HG02973 (cell line): ENCODE data around the gene SMAD7.

Experiments
- ATAC-seq: cut with Tn5 transposase; IDR thresholded peaks from one replicate; pipeline ENCODE4 v1.9.1; 2021; ENCODE audit warnings: moderate library complexity; ENCODE audit not compliant: unreplicated experiment

SMAD7 gene, protein sequence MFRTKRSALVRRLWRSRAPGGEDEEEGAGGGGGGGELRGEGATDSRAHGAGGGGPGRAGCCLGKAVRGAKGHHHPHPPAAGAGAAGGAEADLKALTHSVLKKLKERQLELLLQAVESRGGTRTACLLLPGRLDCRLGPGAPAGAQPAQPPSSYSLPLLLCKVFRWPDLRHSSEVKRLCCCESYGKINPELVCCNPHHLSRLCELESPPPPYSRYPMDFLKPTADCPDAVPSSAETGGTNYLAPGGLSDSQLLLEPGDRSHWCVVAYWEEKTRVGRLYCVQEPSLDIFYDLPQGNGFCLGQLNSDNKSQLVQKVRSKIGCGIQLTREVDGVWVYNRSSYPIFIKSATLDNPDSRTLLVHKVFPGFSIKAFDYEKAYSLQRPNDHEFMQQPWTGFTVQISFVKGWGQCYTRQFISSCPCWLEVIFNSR

DNA sequence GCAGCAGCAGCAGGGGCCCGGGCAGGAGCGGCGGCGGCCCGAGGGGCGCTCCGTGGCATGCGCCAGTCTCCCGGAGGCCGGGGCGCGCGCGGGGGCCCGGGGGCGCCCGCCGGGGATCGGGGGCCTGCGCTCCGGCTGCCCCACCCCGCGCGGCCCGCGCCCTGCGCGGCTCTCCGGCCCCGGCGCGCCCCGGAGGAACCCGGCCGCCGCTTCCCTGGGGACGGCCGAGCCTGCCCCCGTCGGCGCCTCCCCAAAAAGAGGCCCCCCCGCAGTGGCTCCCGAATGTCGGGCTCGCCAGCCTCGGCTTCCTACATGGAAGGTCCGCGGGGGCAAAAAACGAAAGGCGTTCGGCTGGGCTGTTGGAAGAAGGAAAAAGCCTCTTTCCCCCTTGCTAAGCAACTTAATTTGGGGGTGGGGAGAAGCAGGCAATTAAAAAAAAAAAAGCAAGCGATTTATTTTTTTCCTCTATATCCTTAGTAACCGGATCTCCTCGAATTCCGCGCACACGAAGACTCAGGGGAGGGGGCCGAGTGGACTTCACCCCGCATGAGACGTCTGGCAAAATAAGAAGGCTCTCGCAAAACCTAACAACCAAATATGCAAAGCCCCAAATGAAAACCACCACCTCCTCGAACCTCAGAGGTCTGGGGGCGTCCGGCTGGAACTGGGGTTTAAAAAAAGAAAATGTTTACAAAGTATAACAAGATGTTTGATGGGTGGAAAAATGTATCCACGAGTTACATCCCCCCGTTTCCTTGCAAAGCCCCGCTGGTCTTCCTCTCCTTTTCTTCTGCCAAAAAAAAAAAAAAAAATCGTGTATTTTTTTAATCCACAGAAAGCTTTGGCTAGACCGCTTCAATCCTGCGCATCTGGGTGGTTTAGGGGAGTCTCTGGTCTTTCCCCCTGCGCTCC, at the start of gene SMAD7:
Gene SMAD7 (minus strand): TSS at position 430 of the 912 bp plus-strand sequence. CDS start 541 bp downstream, outside the sequence.
- no peak for ATAC-seq

DNA sequence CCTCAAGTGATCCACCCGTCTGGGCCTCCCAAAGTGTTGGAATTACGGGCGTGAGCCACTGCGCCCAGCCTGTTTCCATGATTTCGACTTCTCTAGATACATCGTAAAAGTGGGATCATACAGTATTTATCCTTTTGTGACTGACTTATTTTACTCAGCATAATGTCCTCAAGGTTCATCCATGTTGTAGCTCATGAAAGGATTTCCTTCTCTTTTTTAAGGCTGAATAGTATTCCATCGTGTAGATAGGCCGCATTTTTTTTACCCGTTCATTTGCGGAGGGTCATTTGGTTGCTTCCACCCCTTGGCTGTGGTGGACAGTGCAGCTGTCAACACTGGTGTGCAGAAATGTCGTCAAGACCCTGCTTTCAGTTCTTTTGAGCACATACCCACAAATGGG, 48.8 kb upstream of the SMAD7 start:
- no peak for ATAC-seq

DNA sequence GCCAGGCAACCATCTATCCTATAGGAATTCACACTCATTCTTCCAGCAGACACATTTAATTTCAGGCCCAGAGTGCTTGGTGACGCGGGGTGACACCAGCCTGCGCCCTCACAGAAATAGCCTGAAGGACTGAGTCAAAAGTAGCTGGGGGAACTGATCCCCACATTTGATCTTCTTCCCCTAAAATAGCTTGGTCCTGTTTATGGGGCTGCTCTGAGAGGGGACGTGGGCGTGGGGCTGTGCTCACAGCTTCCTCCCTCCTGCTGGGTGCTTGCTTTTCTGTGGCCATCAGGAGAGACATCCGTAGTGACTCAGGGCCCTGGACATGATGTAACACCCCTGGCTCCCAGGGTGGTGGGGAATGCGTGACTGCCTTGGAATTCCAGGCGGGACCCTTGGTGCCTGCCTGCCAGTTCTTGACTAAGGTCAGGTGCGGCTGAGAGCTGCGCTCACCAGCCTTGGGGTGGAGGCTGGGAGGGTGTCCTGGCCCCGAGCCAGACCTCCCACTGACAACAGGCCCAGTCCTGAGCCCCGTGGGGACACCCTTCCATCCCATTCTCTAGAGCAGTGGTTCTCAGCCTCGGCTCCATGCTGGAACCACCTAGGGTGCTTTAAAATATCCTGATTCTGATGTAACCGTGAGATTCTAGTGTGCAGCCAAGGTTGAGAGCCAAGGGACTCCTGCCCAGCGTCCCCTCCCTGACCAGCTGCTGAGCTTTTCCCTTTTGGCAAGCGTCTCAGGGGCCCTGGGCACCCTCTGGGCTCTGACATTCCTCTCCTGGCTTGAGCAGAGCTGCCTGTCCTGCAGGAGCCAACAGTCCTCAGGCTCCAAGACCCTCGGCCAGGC, 47.4 kb upstream of the SMAD7 start:
- ATAC-seq: no peak

DNA sequence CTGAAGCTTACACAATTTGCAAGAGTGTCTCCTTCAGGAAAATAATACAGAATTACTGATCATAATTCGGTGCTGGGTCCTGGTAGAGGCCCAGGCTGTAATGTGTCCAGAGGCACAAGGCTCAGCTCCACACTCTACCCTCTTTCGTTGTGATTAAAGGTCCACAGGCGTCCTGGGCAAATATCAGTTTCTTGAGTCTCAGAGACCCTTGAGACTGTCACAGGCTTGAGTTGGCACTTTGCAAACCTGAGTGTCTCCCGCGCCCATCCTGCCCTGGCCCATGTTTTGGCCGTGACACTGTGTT, 46.9 kb upstream of the SMAD7 start:
- no peak for ATAC-seq

DNA sequence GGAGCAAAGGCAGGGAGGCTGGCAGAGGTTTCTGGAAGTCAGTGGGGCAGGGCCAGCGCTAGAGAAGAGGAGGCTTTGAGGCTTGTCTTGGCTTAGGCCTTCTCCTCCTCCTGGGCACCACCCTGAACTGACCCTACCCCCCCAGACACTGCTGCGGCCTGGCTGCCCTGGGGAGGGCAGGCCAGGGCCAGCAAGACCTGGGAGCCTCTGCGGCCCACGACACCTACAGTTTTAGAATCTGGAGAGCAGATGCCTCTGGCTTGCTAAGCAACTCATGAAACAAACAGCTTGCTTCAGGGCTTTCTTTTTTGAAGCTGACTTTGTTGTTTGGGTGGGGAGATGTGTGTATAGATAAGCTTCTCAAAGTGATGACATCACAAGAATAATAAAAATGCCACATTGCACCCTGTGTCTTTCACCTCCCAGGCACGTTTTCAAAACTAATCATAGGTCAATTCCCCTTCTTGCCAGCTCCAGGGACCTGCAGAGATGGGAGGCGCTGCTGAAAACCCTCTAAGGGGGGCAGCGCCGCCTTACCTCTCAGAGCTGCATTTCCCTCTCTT, 46.2 kb upstream of the SMAD7 start:
- no peak for ATAC-seq

DNA sequence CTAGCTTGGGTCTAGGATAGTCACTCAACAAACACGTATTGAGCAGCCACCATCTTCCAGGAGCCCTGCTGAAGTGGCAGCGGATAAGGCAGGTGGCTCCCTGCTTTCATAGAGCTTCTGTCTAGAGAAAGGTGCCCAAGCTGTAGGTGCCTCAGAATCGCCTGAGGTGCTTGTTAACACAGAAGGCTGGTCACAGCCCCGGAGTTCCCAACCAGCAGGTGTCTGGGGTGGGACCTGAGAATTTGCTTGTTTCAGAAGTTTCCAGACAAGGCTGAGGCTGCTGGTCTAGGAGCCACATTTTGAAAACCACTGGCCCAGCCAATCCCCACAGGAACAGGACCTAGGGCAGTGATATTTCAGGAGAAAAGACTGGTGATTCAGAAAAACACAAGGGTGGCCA, 45.3 kb upstream of the SMAD7 start:
- ATAC-seq: no peak

DNA sequence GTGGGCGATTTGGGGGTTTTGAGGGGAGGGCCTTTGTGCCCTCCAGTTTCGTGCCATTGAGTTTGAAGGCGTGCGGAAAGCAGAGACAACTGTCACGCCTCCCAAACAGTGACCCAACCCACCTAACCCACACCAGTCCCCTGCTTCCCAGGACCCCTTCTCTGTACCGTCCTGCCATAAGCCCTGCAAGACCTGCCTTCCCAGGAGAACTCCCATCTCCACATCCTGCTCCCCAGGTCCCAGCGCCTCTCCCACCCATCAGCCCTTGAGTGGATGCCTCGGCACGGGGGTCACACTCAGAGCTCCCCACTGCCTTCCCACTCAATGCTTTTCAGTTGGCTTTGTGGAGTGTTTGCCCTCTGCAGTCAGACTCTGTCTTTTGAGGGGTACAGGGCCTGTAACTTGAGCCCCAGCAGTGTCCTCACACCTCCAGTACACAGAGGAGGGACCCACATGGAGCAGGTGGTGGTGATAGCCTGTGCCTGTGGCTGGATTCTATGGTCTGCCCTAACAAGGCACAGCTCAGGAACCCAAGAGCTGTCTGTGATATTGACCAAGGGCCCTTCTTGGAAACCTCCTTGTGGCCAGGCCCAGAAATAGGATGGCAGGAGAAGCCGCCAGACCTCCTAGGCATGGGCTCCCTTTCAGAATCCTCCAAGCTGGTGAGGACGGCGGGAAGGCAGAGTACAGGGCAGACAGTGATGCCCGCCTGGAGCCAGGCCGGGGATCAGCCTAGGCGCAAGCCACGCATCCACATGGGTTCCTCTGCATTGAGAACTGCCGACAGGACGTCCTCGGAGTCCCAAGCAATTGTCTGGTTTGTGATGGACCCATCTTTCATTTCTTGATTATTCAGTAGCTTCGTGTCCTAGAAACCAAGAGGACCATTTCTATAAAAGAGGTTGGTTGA, 44.4 kb upstream of the SMAD7 start:
- ATAC-seq: no peak

DNA sequence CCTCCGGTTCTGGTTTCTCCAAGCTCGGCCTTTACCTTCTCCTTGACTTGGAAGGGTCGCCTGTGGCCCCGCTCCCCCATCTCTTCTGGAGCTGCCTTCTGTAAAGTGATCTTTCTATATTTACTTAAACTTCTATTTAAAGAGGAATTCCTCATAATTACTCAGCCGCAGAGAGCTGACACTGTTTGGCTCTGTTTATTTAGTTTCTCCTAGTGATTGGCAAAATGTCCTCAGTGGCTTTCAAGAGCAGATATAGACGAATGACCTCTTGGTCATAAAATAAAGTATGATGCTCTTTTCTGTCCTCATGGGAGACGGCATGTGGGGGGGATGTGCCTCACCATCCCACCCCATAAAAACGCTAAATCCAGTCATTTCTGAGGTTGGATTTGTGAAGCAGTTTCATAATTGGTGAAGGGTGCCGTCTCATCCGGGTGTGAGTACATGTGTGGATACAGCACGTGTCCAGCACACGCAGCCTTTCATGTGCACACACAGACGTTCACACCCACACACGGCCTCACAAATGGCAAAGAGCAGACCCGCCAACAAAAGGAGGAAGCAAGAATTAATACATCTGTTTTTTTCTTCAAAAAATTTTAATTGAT, 43.4 kb upstream of the SMAD7 start:
- no peak for ATAC-seq

DNA sequence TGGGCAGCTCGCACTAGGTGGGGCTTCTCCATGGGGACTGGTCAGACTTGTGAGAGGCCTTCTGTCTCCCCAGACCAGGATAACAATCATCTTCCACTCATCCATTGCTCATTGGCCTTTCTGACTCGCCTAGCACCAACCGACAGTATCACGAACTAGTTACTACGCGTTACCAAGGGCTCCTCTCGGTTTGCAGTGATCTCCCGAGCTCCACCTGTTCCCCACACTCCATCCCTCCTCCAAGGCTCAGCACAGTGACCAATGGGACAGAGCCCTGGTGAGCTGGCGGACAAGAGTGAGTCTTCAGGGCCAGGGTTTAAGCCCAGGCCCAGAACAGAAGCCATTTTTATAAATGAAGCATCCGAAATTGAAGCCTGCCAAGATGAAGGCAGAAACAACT, 42.8 kb upstream of the SMAD7 start:
- no peak for ATAC-seq

DNA sequence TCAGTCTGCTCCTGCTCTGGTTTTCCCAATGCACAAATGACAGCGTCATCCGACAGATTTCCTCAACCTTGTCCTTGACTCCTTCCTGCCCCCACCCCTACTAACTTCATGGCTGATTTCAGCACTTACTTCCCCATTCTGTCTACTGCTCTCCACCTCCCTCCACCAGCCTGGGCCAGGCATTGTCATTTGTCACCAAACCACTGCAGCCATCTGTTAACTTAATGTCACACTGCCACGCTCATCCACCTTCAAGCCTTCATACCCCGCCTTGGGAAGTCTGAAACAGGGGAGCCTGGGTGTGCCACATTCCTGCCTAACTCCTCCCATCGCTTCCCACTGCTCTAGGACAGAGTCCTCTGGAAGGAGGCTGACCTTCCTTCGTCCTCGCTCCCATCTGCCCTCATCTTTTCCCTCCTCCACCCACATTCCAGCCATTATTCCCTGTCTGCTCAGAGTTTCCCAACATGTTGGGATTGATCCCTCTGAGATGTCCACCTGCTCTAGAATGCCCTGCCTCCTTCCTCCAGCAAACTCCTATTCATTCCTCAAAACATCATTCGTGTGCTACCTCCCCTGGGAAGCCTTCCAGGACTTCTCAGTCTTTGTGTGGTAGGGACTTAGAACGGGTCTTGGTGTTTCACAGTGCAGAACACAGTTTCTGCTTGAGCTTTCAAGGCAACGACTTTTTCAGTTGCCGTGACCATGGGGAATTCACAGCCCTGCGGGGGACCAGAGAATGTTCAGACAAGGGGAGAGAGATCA, 42.2 kb upstream of the SMAD7 start:
- ATAC-seq: peak; percentile 74

DNA sequence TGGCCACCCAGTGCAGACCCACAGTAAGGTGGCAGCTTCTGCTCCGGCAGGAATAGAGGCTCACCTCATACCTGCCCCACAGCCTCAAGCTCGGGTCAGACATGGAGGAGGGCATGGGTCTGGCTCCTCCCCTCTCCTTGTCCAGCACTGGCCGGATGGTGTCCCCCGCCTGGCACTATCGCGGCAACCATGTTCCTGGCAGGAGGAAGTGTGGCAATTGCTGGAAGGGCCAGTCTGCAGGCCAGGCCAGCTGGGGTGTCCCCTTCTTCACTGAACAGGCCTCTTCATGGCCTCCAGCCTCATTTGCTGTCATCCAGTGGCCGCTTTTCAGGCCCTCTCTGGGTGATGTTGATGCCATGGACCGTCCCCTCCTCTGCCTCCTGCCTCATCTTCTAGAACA, 41.4 kb upstream of the SMAD7 start:
- no peak for ATAC-seq

DNA sequence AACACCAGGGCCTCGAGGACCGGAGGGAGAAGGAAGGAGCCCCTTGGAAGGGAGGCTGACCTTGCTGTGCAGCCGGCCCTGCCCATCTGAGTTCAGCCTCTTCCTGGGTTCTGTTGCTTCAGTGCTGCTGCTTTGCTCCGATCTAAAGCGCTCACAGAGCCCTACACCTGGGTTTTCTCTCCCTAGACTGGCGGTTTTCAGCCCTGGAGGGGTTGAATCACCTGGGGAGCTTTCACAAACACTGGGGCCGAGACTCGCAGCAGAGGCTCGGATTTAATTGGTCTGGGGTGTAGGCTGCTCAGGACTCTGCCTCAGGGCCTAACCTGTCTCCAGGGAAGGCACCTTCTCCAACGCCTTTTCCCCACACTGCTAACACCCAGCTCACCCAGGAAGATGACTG, 40.9 kb upstream of the SMAD7 start:
- ATAC-seq: no peak

DNA sequence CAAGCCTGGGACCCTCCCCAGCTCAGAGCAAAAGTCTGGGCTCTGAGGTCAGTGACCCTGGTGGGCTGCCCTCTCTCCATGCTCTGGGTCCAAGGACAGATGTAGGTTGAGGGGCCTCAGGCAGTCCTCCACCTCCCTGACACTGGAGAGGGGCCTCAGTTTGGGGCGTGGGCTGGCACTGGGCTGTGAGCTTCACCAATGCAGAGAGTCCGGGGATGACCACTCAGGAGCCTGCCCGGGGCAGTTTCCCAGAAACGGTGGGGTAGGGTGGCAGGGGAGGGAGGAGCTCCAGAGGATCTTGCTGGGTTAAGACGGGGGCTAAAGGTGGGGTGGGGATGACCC, 40.5 kb upstream of the SMAD7 start:
- ATAC-seq: no peak

DNA sequence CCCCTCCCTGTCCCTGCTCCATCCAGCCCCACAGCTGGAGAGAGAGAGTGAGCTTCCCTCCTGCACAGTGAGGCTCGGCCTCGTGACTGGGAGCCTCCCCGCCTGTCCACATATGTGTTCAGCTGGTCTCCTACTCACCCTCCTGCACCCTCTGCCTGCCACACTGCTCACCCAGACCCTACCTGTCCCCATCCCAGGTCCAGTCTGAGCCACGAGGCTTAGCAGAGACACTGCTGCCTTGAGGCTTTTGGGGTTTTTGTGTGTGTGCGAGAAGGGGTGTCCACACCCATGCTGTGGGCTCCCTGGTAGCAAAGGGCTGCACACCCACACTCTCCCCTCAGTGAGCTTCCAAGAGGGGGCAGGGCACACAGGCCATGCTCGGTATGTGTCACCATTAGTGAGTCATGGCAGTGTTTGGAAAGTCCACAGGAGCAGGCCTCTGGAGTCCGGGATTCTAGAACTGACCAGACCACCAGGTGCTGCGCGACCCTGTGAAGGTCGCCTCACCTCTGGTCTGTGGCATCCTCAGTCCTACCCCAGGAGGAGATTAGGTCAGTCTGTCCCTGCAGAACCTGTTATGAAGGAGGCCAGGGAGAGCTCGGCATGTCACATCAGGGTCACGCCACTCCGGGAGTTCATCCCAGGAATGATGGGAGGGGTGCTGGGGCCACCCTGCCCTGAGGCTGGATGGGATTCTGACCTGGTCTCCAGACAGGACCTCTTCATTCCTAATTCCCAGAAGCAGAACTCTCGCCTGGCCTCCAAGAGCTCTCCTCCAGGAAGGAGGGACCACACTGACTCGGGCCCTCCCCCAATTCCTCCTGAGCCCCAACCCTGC, 39.9 kb upstream of the SMAD7 start:
- no peak for ATAC-seq

DNA sequence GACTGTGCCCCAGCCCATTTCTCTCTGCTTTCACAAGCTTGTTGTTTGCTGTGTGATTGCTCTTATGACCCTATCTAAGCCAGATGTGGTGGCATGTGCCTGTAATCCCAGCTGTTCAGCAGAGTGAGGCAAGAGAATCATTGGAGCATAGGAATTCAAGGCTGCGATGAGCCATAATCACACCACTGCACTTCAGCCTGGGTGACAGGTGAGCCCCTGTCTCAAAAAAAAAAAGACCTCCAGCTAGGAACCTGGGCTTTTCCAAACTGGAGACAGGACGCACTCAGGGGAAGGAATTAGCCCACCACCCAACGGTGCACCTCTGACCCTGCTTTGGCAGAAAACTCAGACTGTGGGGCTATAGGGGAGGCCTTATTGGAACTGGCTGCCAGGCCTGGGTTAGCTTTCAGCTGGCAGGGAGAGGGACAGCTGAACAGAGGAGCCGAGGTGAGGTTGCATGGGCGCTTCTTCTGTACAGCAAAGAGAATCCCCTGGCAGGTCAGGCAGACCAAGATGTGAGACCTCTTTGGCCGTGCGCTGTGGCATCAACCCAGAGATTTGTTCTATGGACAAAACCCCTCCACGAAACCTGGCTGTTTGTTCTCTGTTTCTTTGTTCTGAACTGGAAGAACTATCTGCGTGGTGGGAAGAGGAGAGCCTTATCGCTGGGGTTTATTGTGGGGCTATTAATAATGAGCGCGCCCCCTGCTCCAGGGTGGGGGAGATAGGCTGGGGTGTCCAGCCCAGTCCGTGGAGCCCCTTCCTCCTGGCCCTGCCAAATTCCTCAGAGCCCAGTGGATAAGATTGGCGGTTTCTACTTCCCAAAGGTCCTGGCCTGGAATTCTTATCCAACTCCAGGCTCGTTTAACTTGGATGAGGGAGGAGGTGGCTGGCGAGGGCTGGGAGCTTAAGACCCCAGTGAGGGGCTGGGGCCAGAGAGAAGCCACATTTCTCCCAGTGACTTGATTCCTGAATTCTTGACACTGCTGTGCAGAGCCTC, 38.8 kb upstream of the SMAD7 start:
- no peak for ATAC-seq

DNA sequence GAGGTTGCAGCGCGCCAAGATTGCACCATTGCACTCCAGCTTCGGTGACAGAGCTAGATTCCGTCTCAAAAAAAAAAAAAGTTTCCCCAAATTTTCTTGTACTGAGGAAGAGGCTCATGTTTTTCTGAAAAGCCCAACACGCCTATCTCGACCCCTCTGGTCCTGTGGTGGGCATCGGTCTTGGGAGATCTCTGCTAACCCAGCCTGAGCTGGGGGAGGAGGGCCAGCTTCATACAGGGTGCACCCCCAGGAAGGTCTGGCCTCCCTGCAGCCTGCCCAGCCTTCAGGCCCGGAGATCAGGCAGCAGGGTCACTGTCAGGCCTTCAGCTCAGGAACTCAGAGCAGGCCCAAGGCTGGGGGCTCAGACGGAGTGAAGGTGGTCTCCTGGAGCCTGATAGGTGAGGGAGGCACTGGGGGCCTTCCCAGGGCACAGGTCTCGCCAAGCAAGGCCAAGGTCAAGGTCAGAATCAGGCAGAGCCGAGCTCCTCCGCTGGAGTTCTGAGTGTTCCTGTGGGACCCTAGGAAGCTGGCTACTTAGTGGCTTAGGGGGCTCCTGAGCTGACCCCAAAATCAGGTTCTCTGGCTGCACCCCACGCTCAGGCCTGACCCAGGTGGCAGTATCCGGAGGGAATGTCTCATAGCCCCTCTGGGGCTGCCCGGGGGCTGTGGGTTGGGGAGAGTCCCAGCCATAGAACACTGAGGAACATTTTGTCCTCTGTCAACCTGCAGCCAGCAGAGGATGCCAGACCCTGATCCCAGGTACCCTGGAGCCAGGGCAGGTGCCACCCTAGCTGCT, 37.9 kb upstream of the SMAD7 start:
- ATAC-seq: no peak
